ENCODE results near the gene DPP6.

The DPP6 gene

DNA sequence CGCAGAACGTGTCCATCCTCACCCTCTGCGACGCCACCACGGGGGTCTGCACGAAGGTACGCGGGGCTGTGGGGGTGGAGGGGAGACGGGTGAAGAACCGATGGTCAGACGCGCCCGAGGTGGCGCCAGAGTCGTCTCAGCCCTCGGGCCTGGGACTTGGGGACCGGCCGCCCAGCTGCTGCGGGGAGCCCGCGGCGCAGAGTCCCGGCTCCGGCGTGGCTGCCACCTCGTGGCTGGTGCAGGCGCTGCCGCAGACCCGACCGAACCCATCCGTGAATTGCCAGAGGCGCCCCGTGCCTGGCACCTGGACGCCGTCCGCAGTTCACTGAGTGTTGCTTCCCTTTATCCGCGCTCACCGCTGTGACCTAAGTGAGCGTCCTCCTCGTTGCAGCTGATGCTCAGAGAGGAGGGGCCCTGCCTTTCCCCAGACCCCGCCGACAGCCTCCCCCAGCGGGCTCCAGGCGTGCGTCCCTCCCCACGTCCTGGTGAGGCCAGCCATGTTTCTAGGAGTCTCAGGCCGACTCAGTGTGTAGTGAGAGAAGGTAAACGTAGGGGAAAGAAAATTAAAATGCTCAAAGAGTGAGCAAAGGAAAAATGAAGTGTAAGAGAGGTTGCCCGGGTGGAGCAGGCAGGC, 742.1 kb downstream of the DPP6 start:
- no peak for DNase-seq (ENCODE audit: low spot score)
- in situ Hi-C loops (cut with MboI; ENCODE audit: low pct_unique_long_range_greater_than_20kb, low sequenced_read_pairs, unreplicated experiment) = no loop called here
- TF ChIP-seq, protein P1, sequence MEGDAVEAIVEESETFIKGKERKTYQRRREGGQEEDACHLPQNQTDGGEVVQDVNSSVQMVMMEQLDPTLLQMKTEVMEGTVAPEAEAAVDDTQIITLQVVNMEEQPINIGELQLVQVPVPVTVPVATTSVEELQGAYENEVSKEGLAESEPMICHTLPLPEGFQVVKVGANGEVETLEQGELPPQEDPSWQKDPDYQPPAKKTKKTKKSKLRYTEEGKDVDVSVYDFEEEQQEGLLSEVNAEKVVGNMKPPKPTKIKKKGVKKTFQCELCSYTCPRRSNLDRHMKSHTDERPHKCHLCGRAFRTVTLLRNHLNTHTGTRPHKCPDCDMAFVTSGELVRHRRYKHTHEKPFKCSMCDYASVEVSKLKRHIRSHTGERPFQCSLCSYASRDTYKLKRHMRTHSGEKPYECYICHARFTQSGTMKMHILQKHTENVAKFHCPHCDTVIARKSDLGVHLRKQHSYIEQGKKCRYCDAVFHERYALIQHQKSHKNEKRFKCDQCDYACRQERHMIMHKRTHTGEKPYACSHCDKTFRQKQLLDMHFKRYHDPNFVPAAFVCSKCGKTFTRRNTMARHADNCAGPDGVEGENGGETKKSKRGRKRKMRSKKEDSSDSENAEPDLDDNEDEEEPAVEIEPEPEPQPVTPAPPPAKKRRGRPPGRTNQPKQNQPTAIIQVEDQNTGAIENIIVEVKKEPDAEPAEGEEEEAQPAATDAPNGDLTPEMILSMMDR (IDR thresholded peaks at IDR 0.05; ENCODE audit: extremely low read depth, insufficient read depth, missing control alignments) = no peak

DNA sequence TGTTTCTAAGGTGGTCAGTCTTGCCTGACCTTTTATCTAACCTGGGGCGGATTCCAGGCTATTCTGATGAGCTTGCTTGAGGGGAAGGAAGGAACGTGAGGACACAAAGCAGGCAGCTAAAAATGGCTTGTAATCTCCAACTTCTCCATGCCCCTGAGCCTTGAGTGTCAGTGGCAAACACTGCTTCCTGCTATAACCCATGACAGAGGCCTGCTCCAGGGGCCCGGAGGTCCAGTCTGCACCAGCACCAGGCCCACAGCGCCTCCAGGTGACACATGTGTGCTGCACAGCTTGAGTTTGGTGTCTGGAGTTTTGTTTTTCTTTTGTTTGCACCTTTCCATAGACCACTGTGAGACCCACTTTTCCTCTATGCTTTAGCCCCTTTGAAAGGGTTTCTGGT, 742.8 kb downstream of the DPP6 start:
- in situ Hi-C loops (cut with MboI; ENCODE audit: low pct_unique_long_range_greater_than_20kb, low sequenced_read_pairs, unreplicated experiment) = no loop called here
- TF ChIP-seq, protein P1 (IDR thresholded peaks at IDR 0.05; ENCODE audit: extremely low read depth, insufficient read depth, missing control alignments) = no peak
- DNase-seq (ENCODE audit: low spot score) = no peak

GRCh38 chr7:154795437-154795836, 743.2 kb downstream of the DPP6 start:
- TF ChIP-seq, protein P1 (IDR thresholded peaks at IDR 0.05; ENCODE audit: extremely low read depth, insufficient read depth, missing control alignments) = no peak
- in situ Hi-C loops (cut with MboI; ENCODE audit: low pct_unique_long_range_greater_than_20kb, low sequenced_read_pairs, unreplicated experiment) = no loop called here
- DNase-seq (ENCODE audit: low spot score) = no peak

- DNase-seq (ENCODE audit: low spot score) = no peak
- in situ Hi-C loops (cut with MboI; ENCODE audit: low pct_unique_long_range_greater_than_20kb, low sequenced_read_pairs, unreplicated experiment) = no loop called here
- TF ChIP-seq, protein P1 (IDR thresholded peaks at IDR 0.05; ENCODE audit: extremely low read depth, insufficient read depth, missing control alignments) = no peak
Measured at GRCh38 chr7:154804449-154804848, 752.3 kb downstream of the DPP6 start.

DNA sequence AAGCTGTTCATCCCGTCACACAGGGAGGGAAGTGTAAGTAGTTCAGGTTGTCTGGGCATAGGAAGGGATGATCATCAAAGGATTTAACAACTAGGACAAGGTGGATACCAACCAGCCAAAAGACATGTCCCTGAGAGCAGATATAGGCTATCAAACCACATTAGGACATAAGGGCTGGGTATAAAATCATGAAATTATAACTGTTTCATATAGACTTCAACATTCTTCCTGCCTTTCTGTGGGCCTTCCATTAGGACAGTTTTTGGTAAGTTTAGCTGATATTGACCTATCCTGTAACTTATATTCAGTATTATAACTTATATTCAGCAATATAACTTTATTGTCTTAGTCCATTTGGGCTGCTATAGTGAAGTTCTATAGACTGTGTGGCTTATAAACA, 759.8 kb downstream of the DPP6 start:
- in situ Hi-C loops (cut with MboI; ENCODE audit: low pct_unique_long_range_greater_than_20kb, low sequenced_read_pairs, unreplicated experiment) = no loop called here
- TF ChIP-seq, protein P1 (IDR thresholded peaks at IDR 0.05; ENCODE audit: extremely low read depth, insufficient read depth, missing control alignments) = no peak
- no peak for DNase-seq (ENCODE audit: low spot score)

- in situ Hi-C loops (cut with MboI; ENCODE audit: low pct_unique_long_range_greater_than_20kb, low sequenced_read_pairs, unreplicated experiment) = no loop called here
- TF ChIP-seq, protein P1 (IDR thresholded peaks at IDR 0.05; ENCODE audit: extremely low read depth, insufficient read depth, missing control alignments) = no peak
- DNase-seq (ENCODE audit: low spot score) = no peak
Measured at GRCh38 chr7:154817224-154817896, 765.2 kb downstream of the DPP6 start.

Data from GM13977 (cell line).